ENCODE measurements around the gene FSD1.

- TF ChIP-seq EZH2 (IDR thresholded peaks at IDR 0.05; ENCODE audit: insufficient read depth, poor library complexity, severe bottlenecking) (no peak), EZH2phosphoT487 (IDR thresholded peaks at IDR 0.05; ENCODE audit: insufficient read depth, low read depth) (no peak)
Observed at GRCh38 chr19:4264812-4265211, 39.6 kb upstream of the FSD1 start.
